Measurements from ENCODE around the gene DUSP28. TPM values are rescaled to one million over a fixed set of nuclear protein-coding genes. Genes with fewer than 3 reads are reported as not detected.
"Not testable (repeated sequence)": the region's sequence is repeated elsewhere in the genome, so short reads cannot be mapped to it uniquely, and the experiment has no call there.

DUSP28 gene
- total RNA-seq, 1 donor from 2014 or later: 8.9 TPM

DNA sequence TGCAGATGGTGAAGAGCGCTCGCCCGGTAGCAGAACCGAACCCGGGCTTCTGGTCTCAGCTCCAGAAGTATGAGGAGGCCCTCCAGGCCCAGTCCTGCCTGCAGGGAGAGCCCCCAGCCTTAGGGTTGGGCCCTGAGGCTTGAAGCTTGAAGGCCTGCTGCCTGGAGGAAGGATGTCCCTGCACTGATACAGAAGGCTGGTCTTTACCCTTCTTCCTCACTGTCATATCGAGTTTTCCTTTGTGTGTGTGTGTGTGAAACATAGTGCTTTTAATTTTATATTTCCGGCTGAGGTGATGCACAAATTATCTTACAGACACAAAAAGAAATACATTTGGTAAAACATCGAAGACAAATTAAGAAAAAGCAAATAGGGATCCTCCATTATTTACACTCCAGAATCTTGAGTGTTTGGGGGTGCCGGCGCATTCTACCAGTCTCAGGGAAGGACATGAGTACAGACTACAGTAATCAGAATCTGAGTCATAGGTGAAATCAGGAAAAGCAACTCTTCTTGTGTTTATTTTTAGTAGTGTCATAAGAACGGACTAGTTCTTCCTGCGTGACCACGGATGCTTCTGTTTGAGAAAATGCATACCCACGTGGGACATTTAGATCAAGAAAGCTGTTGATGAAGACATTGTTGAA, 1.3 kb downstream of the DUSP28 start:
- Histone ChIP-seq H3K27ac (no peak overlapping the region), H3F3A (ENCODE audit: low read depth) (peaks cover 20% of the 10 kb centered on the region), H3K4me2 (peak overlapping the region; percentile 87), H3K9me3 (ENCODE audit: low read depth) (no peaks in the 10 kb centered on the region), H3K79me2 (ENCODE audit: low read depth) (peaks cover 11% of the 10 kb centered on the region), H3K4me1 (peaks cover 8% of the 10 kb centered on the region), H4K20me1 (ENCODE audit: low read depth) (peaks cover 30% of the 10 kb centered on the region), H3K36me3 (no peaks in the 10 kb centered on the region), H3K9ac (peak overlapping the region; percentile 57), H3K27me3 (peaks cover 36% of the 10 kb centered on the region), H2AFZ (replicated peaks) (peak overlapping the region; percentile 70), H3K4me3 (peak overlapping the region; percentile 71)
- Mint-ChIP-seq H3K27ac (peak overlapping the region; percentile 48), H3K36me3 (no peaks in the 10 kb centered on the region), H3K4me3 (peak overlapping the region; percentile 90), H3K9me3 (no peaks in the 10 kb centered on the region), H3K4me1 (peaks cover 35% of the 10 kb centered on the region), H3K27me3 (ENCODE audit: insufficient read depth, low read depth) (peaks cover 4% of the 10 kb centered on the region)
- TF ChIP-seq CTCF (IDR thresholded peaks at IDR 0.05) (no peak), EZH2phosphoT487 (IDR thresholded peaks at IDR 0.05) (no peak), EZH2 (IDR thresholded peaks at IDR 0.05) (no peak)
- DNase-seq (ENCODE audit: low spot score): no peak

DNA sequence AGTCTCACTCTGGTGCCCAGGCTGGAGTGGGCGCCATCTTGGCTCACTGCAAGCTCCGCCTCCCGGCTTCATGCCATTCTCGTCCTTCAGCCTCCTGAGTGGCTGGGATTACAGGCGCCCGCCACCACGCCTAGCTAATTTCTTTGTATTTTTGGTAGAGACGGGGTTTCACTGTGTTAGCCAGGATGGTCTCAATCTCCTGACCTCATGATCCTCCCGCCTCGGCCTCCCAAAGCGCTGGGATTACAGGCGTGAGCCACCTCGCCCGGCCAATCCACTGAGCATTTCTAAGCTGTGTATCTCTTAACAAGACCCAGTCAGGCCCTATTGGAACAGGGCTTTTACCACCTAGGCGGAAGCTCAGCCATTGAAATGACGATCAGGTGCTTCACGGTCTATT, 3.1 kb downstream of the DUSP28 start:
- H2AFZ ChIP-seq (replicated peaks); H3K36me3 Mint-ChIP-seq; H3K9ac ChIP-seq; H3K27ac Mint-ChIP-seq; H3K9me3 Mint-ChIP-seq; H3K4me3 Mint-ChIP-seq; H3K79me2 ChIP-seq (ENCODE audit: low read depth); H3K9me3 ChIP-seq (ENCODE audit: low read depth); H3K4me2 ChIP-seq; DNase-seq (ENCODE audit: low spot score); H3K4me3 ChIP-seq; H3K36me3 ChIP-seq; H3K27ac ChIP-seq: not testable (repeated sequence)
- H3K27me3 ChIP-seq: peaks cover 38% of the 10 kb centered on the region
- peaks cover 31% of the 10 kb centered on the region for H3F3A ChIP-seq (ENCODE audit: low read depth)
- H3K4me1 Mint-ChIP-seq: peaks cover 36% of the 10 kb centered on the region
- H4K20me1 ChIP-seq (ENCODE audit: low read depth): peaks cover 22% of the 10 kb centered on the region
- H3K27me3 Mint-ChIP-seq (ENCODE audit: insufficient read depth, low read depth): peaks cover 12% of the 10 kb centered on the region
- peaks cover 11% of the 10 kb centered on the region for H3K4me1 ChIP-seq

DNA sequence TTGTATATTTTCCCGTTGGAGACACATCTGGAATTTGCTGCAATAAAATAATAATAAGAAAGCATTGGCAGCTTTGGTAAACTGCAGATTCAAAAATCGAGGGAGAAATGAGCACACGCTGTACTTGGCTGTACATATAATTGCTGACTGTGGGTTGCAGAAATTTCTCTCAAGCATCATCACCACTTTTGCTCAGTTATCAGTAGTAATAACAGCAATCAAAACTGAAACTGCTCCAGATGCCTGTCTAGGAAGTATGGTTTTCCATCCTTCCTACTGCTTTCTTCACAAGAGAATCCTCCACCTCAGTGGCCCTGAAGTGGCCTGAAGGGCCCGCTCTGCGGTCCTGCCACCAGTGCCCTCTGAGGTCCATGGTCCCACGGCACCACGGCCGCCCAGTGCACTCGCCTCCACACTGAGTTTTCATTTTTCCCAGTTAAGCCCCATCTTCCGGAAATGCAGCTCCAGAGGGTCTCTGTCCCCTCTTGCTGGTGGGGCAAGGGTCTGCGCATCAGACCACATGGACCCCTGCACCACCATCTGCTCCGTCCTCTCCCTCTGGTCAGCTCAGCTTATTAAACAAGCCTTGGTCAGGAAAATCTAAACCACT, 3.9 kb downstream of the DUSP28 start:
- H3K4me3 ChIP-seq: no peak overlapping the region
- no peak overlapping the region for H3K27ac ChIP-seq
- H3K9me3 ChIP-seq (ENCODE audit: low read depth): no peaks in the 10 kb centered on the region
- Mint-ChIP-seq H3K27me3 (ENCODE audit: insufficient read depth, low read depth) (peaks cover 12% of the 10 kb centered on the region), H3K4me1 (peaks cover 27% of the 10 kb centered on the region), H3K9me3 (no peaks in the 10 kb centered on the region), H3K36me3 (no peaks in the 10 kb centered on the region), H3K4me3 (peak overlapping the region; percentile 66), H3K27ac (peak overlapping the region; percentile 90)
- no peaks in the 10 kb centered on the region for H3K36me3 ChIP-seq
- H3F3A ChIP-seq (ENCODE audit: low read depth): peaks cover 23% of the 10 kb centered on the region
- no peak for DNase-seq (ENCODE audit: low spot score)
- peaks cover 11% of the 10 kb centered on the region for H3K4me1 ChIP-seq
- H3K4me2 ChIP-seq: no peak overlapping the region
- H3K79me2 ChIP-seq (ENCODE audit: low read depth): peaks cover 6% of the 10 kb centered on the region
- no peak overlapping the region for H3K9ac ChIP-seq
- no peak overlapping the region for H2AFZ ChIP-seq (replicated peaks)
- H4K20me1 ChIP-seq (ENCODE audit: low read depth): peaks cover 15% of the 10 kb centered on the region
- TF ChIP-seq EZH2 (IDR thresholded peaks at IDR 0.05): no peak
- no peak for TF ChIP-seq CTCF (IDR thresholded peaks at IDR 0.05)
- no peak for TF ChIP-seq EZH2phosphoT487 (IDR thresholded peaks at IDR 0.05)
- peaks cover 36% of the 10 kb centered on the region for H3K27me3 ChIP-seq
